ENCODE results near the gene KAT2A. TPM values are rescaled to one million over a fixed set of nuclear protein-coding genes. Genes with fewer than 3 reads are reported as not detected.

Gene KAT2A
- total RNA-seq = 10 to 100 TPM; 35.6 to 37.6 TPM

DNA sequence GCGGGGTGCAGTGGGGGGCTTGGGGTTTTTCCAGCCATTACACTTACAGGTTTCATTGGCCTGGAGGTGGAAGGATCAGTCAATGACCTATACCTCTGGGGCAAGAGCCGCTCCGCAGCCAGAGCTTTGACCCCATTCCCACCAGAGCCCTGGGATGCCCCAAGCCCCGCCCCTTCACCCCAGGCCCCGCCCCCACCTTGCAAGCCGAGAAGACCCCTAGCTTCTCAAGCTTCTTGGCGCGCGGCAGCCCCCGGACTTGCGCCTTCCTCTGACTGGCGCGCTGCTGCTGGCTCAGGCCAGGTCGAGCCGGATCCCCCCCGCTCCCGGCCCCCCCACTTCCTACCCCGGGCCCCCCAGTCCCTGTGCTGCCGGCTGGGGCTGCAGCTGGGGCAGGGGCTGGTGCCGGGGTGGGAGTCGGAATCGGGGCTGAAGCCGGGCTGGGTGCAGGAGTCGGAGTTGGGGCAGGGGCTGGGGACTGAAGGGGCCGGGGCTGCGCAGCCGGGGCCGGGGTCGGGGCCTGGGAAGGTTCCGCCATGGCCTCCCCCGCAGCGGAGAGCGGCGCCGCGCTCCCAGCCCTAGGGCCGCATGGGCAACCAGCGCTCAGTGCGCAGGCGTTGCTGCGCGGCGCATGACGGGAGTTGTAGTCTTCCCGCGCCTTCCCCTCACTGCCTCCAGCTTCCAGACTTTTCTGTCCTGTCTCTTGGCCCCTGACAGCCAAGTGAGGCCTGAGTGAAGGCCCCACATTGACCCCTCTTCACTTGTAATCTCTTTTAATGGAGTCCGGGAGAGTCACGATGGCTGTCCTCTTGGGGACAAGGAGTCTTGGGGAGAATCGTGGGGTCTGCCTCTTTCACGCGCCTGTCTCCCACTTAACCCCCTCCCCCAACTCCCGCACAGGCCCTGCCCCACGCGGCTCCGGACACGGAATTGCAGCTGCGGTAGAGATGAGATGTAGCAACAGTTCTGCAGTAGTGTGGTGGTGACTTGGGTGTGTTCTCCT lies at the start of gene KAT2A:
Gene KAT2A (minus strand): TSS at position 598 of the 1,000 bp plus-strand sequence. CDS start 63 bp downstream, at position 535.

DNA sequence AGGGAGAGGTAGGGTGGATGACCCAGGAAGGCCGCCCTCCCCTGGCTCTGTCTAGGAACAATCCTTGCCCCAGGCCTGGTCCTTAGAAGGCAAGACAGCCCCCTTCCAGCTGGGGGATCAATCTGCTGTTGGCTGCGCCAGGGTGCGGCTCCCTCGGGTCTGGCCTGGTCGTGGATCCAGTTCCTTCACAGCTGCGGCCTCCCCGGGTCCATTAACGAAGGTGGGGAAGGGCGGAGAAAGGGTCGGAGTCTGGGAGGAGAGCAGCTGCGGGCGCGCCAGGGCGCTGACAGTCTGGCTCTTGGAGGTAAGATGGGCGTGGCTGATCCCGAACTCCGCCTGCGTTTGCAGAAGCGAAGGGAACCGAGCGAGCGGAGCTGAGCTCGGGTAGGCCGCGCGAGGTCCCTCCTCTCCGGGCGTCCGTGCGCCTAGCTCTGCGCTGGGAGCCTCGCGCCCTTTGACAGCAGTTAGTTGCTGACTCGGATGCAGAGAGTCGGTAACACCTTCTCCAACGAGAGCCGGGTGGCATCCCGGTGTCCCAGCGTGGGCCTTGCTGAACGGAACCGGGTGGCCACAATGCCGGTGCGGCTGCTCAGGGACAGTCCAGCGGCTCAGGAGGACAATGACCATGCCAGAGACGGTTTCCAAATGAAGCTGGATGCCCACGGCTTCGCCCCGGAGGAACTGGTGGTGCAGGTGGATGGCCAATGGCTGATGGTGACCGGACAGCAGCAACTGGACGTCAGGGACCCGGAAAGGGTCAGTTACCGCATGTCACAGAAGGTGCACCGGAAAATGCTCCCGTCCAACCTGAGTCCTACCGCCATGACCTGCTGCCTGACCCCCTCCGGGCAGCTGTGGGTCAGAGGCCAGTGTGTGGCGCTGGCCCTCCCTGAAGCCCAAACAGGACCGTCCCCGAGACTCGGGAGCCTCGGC lies 1.5 kb upstream of the KAT2A start, which contains the start of gene HSPB9:
Gene HSPB9 (plus strand): TSS at position 434 of the 933 bp plus-strand sequence. CDS start 47 bp downstream, at position 481.

DNA sequence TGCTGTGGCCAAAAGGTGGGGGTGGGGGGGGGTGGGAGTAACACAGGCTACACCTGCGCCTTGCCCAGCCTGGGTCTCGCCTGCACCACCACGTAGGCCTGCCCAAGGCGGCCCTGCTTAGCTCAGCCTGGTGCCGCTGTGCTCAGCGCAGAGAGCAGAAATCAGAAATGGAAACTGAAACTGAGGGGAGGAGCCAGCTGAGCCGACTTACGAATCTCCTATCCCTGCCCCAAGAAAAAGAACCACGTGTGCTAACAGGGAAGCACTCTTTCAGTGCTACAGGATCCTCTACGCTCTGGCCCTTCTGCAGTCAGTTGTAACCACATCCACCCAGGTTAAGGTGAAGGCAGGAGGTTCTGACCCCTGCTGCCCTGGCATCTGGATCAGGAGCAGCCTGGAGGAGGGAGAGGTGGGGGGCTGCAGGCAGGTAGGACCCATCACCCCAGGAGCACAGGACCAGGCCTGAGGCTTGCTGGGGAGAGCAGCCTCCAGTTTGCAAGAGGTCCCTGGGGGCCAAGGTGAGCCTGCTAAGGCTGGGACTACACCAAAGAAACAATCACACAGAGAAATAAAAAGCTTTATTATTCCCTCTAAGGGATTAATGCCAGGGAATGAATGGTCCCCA lies 8.5 kb downstream of the KAT2A start, which contains the start of gene DHX58:
Gene DHX58 (minus strand): TSS at position 163 of the 625 bp plus-strand sequence. CDS start 822 bp downstream, outside the sequence.

GRCh38 chr17:42097691-42098631 lies 23.2 kb downstream of the KAT2A start, which contains the start of gene ZNF385C:
Gene ZNF385C (minus strand): TSS chr17:42098473. CDS start chr17:42063056, 35,417 bp downstream.

Other genes starting within 250 kb of the KAT2A start
- gene ACLY, start 202.4 kb downstream of the KAT2A start, total RNA-seq = 100 to 1,000 TPM; 141 to 143 TPM
- 1 to 10 TPM in 1 of 2 experiments, under 1 TPM in 1; 0.89 to 1.4 TPM for gene ODAD4, start 190.8 kb downstream of the KAT2A start, total RNA-seq
- 10 to 100 TPM; 53.9 to 62.0 TPM for gene CNP, start 154.6 kb downstream of the KAT2A start, total RNA-seq
- gene DNAJC7, start 103.9 kb downstream of the KAT2A start, total RNA-seq = 10 to 100 TPM; 76.0 to 79.6 TPM
- 10 to 100 TPM; 20.8 to 21.4 TPM for gene NKIRAS2, start 101.3 kb downstream of the KAT2A start, total RNA-seq
- under 1 TPM; 0.07 to 0.08 TPM for gene C17orf113, start 70.8 kb downstream of the KAT2A start, total RNA-seq
- not detected for gene ZNF385C, start 22.9 kb downstream of the KAT2A start, total RNA-seq
- 10 to 100 TPM; 30.1 to 30.3 TPM for gene DHX58, start 8.7 kb downstream of the KAT2A start, total RNA-seq
- gene HSPB9, start 1.4 kb upstream of the KAT2A start, total RNA-seq = not detected
- 10 to 100 TPM; 78.0 to 83.4 TPM for gene RAB5C, start 33.6 kb upstream of the KAT2A start, total RNA-seq
- gene KCNH4, start 59.8 kb upstream of the KAT2A start, total RNA-seq = under 1 TPM; 0.10 to 0.14 TPM
- gene HCRT, start 64.1 kb upstream of the KAT2A start, total RNA-seq = not detected
- 10 to 100 TPM; 15.8 to 16.9 TPM for gene GHDC, start 73.1 kb upstream of the KAT2A start, total RNA-seq
- 100 to 1,000 TPM; 166 to 172 TPM for gene STAT5B, start 155.0 kb upstream of the KAT2A start, total RNA-seq
- 100 to 1,000 TPM; 129 to 131 TPM for gene STAT5A, start 167.1 kb upstream of the KAT2A start, total RNA-seq